ENCODE measurements around the gene FBLN1. TPM values are rescaled to one million over a fixed set of nuclear protein-coding genes. Genes with fewer than 3 reads are reported as not detected.

The FBLN1 gene
- total and polyA plus RNA-seq, 9 of the 15 experiments (the other 6 are each of a cell fraction or from before 2014, with no cell fraction given), result 0.66 TPM; not detected in 8

GRCh38 chr22:45638197-45638596 lies 135.5 kb downstream of the FBLN1 start (continued):
- TF ChIP-seq ZNF408 (CRISPR knock-in tag; IDR thresholded peaks at IDR 0.05; ENCODE audit: low read depth) (no peak), ERF (CRISPR knock-in tag; IDR thresholded peaks at IDR 0.05) (no peak)

DNA sequence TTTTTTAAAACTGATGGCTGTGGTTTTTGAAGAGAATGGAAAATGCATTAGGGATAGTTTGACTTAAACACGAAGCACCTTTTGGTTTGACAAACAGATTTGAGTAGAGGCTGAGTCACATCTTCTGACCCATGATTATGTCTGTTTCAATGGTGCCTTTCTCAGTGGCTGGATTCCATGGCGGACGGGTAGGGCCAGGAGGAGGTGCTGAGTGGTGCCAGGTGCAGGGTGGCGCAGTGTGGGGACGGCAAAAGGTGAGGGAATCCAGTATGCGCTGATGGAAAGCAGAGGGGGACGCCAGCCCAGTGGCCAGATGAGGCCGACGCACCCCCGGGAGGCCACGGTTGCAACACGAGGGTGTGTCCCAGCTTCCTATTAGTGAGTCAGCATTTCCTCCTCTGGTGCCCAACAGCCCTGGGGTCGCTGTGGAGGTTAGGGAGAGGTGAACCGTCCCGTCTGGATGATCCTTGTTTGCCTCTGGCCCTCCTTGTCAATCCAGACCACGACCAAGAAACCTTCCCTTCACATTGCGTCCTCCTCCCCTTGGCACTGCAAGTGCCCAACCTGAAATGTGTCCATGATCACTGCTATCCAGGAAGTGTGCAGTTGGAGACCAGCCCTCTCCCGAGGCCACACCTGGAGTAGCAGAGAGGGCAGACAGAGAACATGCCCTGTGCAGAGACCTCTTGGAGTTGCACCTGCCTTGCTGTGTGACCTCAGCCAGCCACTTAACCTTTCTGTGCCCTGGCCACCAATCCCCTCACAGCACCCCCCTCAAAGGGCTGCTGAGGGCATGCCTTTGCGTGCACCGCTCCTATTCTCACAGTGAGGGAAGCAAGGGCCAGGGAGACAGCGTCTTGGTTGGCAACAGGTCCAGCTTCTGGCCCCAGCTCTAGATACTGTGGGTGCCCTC lies 136.4 kb downstream of the FBLN1 start:
- no peaks in the 10 kb centered on the region for H4K20me1 ChIP-seq (replicated peaks; ENCODE audit: control insufficient read depth, insufficient read depth, low read length)
- H3K79me2 ChIP-seq (ENCODE audit: control insufficient read depth, insufficient read depth, low read length), result no peaks in the 10 kb centered on the region
- peak overlapping the region; percentile 50 for H3K4me2 ChIP-seq (ENCODE audit: insufficient read depth, low read length)
- no peaks in the 10 kb centered on the region for H3K9me1 ChIP-seq (ENCODE audit: control insufficient read depth, insufficient read depth, low read length)
- BruUV-seq (replicated peaks), result no TSS peak
- WGBS (ENCODE audit: insufficient coverage, low coverage, missing lambda C conversion rate), result 24% methylated on average over 18 of the region's 21 CpGs
- ATAC-seq (peak; percentile 91), FAIRE-seq (no peak), DNase-seq (ENCODE audit: extremely low read depth in 1 of 4, low spot score in 3 of 4) (peak; percentile 56 to 75 (median 72))
- peak overlapping the region; percentile 35; the same call in 2 of the 3 replicates for H3K27ac ChIP-seq (ENCODE audit: extremely low read depth, low read depth, low read length)
- H3K36me3 ChIP-seq (ENCODE audit: control insufficient read depth, insufficient read depth, low read length), result no peaks in the 10 kb centered on the region
- POLR2A ChIA-PET, result no interaction called here
- no peaks in the 10 kb centered on the region for H3K9me3 ChIP-seq (replicated peaks; ENCODE audit: control insufficient read depth, insufficient read depth, low read depth, low read length)
- in situ Hi-C loops (cut with MboI) (no loop called here), intact Hi-C loops (cut with micrococcal nuclease) (no loop called here)
- H2AFZ ChIP-seq (ENCODE audit: low read depth, low read length), result peak overlapping the region; percentile 91
- peaks cover 2 to 25% of the 10 kb centered on the region in 2 experiments; a peak in 2 of 5 replicates for H3K27me3 ChIP-seq (ENCODE audit: control insufficient read depth in 2 of 2, insufficient read depth in 2 of 2, low read length in 2 of 2)
- no peak overlapping the region for H3K4me3 ChIP-seq
- CTCF ChIA-PET (ENCODE audit: low intra/inter-chr PET ratio), result no interaction called here
- peaks cover 13 to 20% of the 10 kb centered on the region in 2 experiments for H3K4me1 ChIP-seq (replicated peaks in 1 of 2; ENCODE audit: control insufficient read depth in 2 of 2, insufficient read depth in 2 of 2, low read length in 2 of 2)
- H3K9ac ChIP-seq (ENCODE audit: insufficient read depth in 1 of 2, low read depth in 2 of 2, low read length in 2 of 2), result peak overlapping the region in 1 of 2 experiments; percentile 24; a peak in 2 of 4 replicates
- TF ChIP-seq STAG1 (CRISPR knock-in tag; IDR thresholded peaks at IDR 0.05; ENCODE audit: borderline replicate concordance), result no peak
- TF ChIP-seq ZBTB1 (CRISPR knock-in tag; IDR thresholded peaks at IDR 0.05; ENCODE audit: borderline replicate concordance, low read depth), result no peak
- peak; percentile 56; the same call in 1 of the 2 replicates for TF ChIP-seq MAFF (IDR thresholded peaks at IDR 0.05; ENCODE audit: low read length)
- no peak for TF ChIP-seq SIN3A (IDR thresholded peaks at IDR 0.05; ENCODE audit: borderline replicate concordance in 2 of 2, control insufficient read depth in 1 of 2, low read depth in 2 of 2, low read length in 2 of 2)
- TF ChIP-seq, protein P1, sequence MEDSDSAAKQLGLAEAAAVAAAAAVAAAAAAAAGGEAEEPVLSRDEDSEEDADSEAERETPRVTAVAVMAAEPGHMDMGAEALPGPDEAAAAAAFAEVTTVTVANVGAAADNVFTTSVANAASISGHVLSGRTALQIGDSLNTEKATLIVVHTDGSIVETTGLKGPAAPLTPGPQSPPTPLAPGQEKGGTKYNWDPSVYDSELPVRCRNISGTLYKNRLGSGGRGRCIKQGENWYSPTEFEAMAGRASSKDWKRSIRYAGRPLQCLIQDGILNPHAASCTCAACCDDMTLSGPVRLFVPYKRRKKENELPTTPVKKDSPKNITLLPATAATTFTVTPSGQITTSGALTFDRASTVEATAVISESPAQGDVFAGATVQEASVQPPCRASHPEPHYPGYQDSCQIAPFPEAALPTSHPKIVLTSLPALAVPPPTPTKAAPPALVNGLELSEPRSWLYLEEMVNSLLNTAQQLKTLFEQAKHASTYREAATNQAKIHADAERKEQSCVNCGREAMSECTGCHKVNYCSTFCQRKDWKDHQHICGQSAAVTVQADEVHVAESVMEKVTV (CRISPR knock-in tag; IDR thresholded peaks at IDR 0.05), result no peak
- no peak for TF ChIP-seq ZNF224 (CRISPR knock-in tag; IDR thresholded peaks at IDR 0.05)
- no peak for TF ChIP-seq NR2C1 (IDR thresholded peaks at IDR 0.05)
- 0 out of 2 replicates have a peak, but pooled peaks have one; percentile 21 for TF ChIP-seq NR2C1 (tag; IDR thresholded peaks at IDR 0.05)
- no peak for TF ChIP-seq SRSF3 (IDR thresholded peaks at IDR 0.05; ENCODE audit: insufficient read depth, low read length)
- TF ChIP-seq DMBX1 (CRISPR knock-in tag; IDR thresholded peaks at IDR 0.05; ENCODE audit: borderline replicate concordance), result 0 out of 2 replicates have a peak, but pooled peaks have one; percentile 17
- no peak for TF ChIP-seq E2F5 (CRISPR knock-in tag; IDR thresholded peaks at IDR 0.05)
- no peak for TF ChIP-seq DDX20 (tag; IDR thresholded peaks at IDR 0.05; ENCODE audit: low read depth)
- no peak for TF ChIP-seq RFX7 (CRISPR knock-in tag; IDR thresholded peaks at IDR 0.05)
- TF ChIP-seq JUND (IDR thresholded peaks at IDR 0.05; ENCODE audit: borderline replicate concordance, low read depth, low read length), result 0 out of 2 replicates have a peak, but pooled peaks have one; percentile 36
- no peak for TF ChIP-seq JUND (tag; IDR thresholded peaks at IDR 0.05; ENCODE audit: borderline replicate concordance, low read depth, low read length)
- peak; percentile 30; the same call in 1 of the 2 replicates for TF ChIP-seq SMARCE1 (IDR thresholded peaks at IDR 0.05)

Measured in K562 (cell line).